SU-DHL-6 (cell line): ENCODE data around the gene ZNFX1.

Experiments used
- CTCF ChIP-seq: fragments of 200-600 bp; sonication (generic); IDR thresholded peaks from one replicate; pipeline ENCODE4 v1.5.1; 2017; ENCODE audit warnings: antibody characterized with exemption, mild to moderate bottlenecking, low read length, moderate library complexity; ENCODE audit not compliant: insufficient read depth, poor library complexity, severe bottlenecking
- EZH2phosphoT487 ChIP-seq: fragments of 200-600 bp; sonication (generic), shearing (Covaris generic); conservative IDR thresholded peaks from 2 replicates; pipeline ENCODE4 v1.6.1; 2018; ENCODE audit warnings: mild to moderate bottlenecking, antibody characterized with exemption, low read length, moderate library complexity, mixed read lengths

GRCh38 chr20:49280463-49281058, 2.7 kb upstream of the ZNFX1 start:
- TF ChIP-seq CTCF (no peak), EZH2phosphoT487 (no peak)
